DOHH2 (cell line): ENCODE measurements around the gene PLVAP.

ENCODE experiments used
- H3F3A ChIP-seq: fragments of 200-600 bp; sonication (generic), shearing (Covaris generic); 2 replicates; pipeline ENCODE4 v1.6.0; 2016; ENCODE audit warnings: antibody characterized with exemption, mild to moderate bottlenecking; ENCODE audit not compliant: control insufficient read depth, insufficient read depth
- H3K27ac ChIP-seq: fragments of 200-600 bp; sonication (generic); 2 replicates; pipeline ENCODE4 v1.5.1; 2014; ENCODE audit warnings: low read depth, mild to moderate bottlenecking, low read length, moderate library complexity
- H3K27me3 ChIP-seq: fragments of 200-600 bp; sonication (generic); 2 replicates; pipeline ENCODE4 v1.6.1; 2014; ENCODE audit warnings: mild to moderate bottlenecking, low read length, mixed read lengths; ENCODE audit not compliant: control insufficient read depth
- H3K36me3 ChIP-seq: fragments of 200-600 bp; sonication (generic); 2 replicates; pipeline ENCODE4 v1.6.1; 2014; ENCODE audit warnings: mild to moderate bottlenecking, low read length, moderate library complexity, mixed read lengths; ENCODE audit not compliant: control insufficient read depth
- H3K4me1 ChIP-seq: fragments of 200-600 bp; sonication (generic); 2 replicates; pipeline ENCODE4 v1.6.1; 2014; ENCODE audit warnings: mild to moderate bottlenecking, low read length, mixed read lengths; ENCODE audit not compliant: control insufficient read depth
- H3K4me2 ChIP-seq: fragments of 200-600 bp; sonication (generic); 2 replicates; pipeline ENCODE4 v1.6.0; 2014; ENCODE audit warnings: mild to moderate bottlenecking, low read length, moderate library complexity
- H3K4me3 ChIP-seq: fragments of 200-600 bp; sonication (generic); 2 replicates; pipeline ENCODE4 v1.5.1; 2014; ENCODE audit warnings: mild to moderate bottlenecking, low read length, mixed read lengths
- H3K79me2 ChIP-seq: fragments of 200-600 bp; sonication (generic); 2 replicates; pipeline ENCODE4 v1.6.1; 2014; ENCODE audit warnings: mild to moderate bottlenecking, low read length, mixed read lengths; ENCODE audit not compliant: control insufficient read depth
- H3K9me2 ChIP-seq: fragments of 200-600 bp; sonication (generic); replicated peaks from 2 replicates; pipeline ENCODE4 v1.6.1; 2014; ENCODE audit warnings: mild to moderate bottlenecking, low read length, mixed read lengths; ENCODE audit not compliant: control insufficient read depth
- H3K9me3 ChIP-seq: fragments of 200-600 bp; sonication (generic); 2 replicates; pipeline ENCODE4 v1.6.1; 2014; ENCODE audit warnings: antibody characterized with exemption, low read length, mixed read lengths; ENCODE audit not compliant: control insufficient read depth, insufficient read depth
- H4K20me1 ChIP-seq: fragments of 200-600 bp; sonication (generic); 2 replicates; pipeline ENCODE4 v1.6.0; 2014; ENCODE audit warnings: low read depth, mild to moderate bottlenecking, antibody characterized with exemption, low read length, moderate library complexity; ENCODE audit not compliant: control insufficient read depth, insufficient read depth
- EZH2phosphoT487 ChIP-seq: fragments of 200-600 bp; sonication (generic); IDR thresholded peaks from 2 replicates; pipeline ENCODE4 v1.6.1; 2017; ENCODE audit warnings: borderline replicate concordance, mild to moderate bottlenecking, antibody characterized with exemption, low read length, moderate library complexity, mixed read lengths
- TF ChIP-seq, protein P1 (sequence below): fragments of 200-600 bp; sonication (generic); IDR thresholded peaks from one replicate; pipeline ENCODE4 v1.5.1; 2014; ENCODE audit warnings: antibody characterized with exemption, mild to moderate bottlenecking, low read depth, low read length; ENCODE audit not compliant: poor library complexity, severe bottlenecking

Gene PLVAP

DNA sequence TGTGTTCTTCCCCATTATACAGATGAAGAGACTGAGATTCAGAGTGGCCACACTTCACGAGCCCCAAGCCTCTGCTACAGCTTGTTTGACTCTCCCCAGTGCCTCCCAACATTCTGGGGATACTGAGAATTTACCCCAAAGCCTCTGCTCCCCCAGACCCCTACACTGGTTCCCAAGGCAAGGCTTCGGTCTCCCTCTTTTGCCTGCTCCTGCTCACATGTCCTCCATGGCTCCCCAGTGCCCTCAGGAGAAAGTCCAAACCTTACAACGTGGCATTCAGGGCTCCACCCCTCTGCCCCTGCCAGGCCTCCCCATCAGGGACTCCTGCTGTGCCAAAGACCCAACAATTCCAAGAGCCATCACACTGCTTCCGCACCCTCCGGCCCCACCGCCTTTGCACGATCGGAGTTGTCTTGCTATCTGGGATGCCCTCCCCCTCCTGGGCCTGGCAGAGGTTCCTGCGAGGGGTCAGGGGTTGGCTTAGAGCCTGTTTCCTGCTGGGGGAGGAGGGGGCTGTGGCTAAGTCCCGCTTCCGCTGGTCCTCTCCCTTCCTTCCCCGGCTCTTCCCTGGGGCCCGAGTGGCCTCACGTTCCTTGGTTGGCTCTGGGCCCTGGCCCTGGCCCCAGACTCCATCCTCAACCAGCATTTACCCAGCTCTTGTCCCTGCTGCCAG is 24.4 kb downstream of the PLVAP start:
- Histone ChIP-seq H3K9me3 (no peaks in the 10 kb centered on the region), H3K79me2 (no peaks in the 10 kb centered on the region), H3K4me2 (no peak overlapping the region), H3K27me3 (0 out of 2 replicates have a peak, but pooled peaks cover 3% of the 10 kb centered on the region), H3K36me3 (no peaks in the 10 kb centered on the region), H3K9me2 (no peaks in the 10 kb centered on the region), H3K27ac (no peak overlapping the region), H3F3A (no peaks in the 10 kb centered on the region), H3K4me3 (no peak overlapping the region), H4K20me1 (no peaks in the 10 kb centered on the region), H3K4me1 (peaks cover 32% of the 10 kb centered on the region)
- no peak for TF ChIP-seq EZH2phosphoT487
- TF ChIP-seq, protein P1, sequence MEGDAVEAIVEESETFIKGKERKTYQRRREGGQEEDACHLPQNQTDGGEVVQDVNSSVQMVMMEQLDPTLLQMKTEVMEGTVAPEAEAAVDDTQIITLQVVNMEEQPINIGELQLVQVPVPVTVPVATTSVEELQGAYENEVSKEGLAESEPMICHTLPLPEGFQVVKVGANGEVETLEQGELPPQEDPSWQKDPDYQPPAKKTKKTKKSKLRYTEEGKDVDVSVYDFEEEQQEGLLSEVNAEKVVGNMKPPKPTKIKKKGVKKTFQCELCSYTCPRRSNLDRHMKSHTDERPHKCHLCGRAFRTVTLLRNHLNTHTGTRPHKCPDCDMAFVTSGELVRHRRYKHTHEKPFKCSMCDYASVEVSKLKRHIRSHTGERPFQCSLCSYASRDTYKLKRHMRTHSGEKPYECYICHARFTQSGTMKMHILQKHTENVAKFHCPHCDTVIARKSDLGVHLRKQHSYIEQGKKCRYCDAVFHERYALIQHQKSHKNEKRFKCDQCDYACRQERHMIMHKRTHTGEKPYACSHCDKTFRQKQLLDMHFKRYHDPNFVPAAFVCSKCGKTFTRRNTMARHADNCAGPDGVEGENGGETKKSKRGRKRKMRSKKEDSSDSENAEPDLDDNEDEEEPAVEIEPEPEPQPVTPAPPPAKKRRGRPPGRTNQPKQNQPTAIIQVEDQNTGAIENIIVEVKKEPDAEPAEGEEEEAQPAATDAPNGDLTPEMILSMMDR, result no peak

DNA sequence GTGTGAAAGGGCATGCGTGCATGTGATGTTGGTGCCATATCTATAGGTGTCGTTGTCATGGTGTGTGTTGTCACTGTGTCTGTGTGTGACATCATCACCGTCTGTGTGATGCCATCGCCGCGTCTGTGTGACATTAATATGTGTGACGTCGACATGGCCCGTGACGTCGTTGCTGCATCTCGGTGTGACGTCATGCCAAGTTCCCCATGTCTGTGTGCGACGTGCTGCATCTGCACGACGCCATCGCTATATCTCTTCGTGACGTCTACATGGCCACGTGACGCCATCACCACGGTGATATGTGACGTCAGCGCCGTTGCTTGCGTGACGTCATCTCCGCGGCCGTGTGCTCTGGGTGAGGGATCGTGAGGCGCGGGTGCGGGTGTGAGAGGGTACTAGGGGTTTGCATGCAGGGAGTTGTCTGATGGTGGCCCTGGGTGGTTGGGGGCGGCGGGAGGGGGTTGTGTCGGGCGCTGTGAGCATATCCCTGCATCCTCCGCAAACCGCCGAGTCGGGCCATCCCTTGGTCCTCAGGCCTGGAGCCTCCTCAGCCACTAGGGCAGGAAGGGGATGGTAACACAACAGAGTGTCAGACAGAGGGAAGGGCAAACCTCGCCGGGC is 25.2 kb downstream of the PLVAP start:
- 0 out of 2 replicates have a peak, but pooled peaks cover 3% of the 10 kb centered on the region for H3K27me3 ChIP-seq
- H3K4me3 ChIP-seq, result no peak overlapping the region
- no peak for TF ChIP-seq EZH2phosphoT487
- TF ChIP-seq, protein P1, result no peak
- H3K27ac ChIP-seq, result no peak overlapping the region
- H4K20me1 ChIP-seq, result no peaks in the 10 kb centered on the region
- H3K9me3 ChIP-seq, result no peaks in the 10 kb centered on the region
- no peaks in the 10 kb centered on the region for H3K9me2 ChIP-seq
- no peaks in the 10 kb centered on the region for H3K79me2 ChIP-seq
- peaks cover 2% of the 10 kb centered on the region; the same call in 1 of the 2 replicates for H3F3A ChIP-seq
- no peak overlapping the region; the same call in 1 of the 2 replicates for H3K4me2 ChIP-seq
- no peaks in the 10 kb centered on the region for H3K36me3 ChIP-seq
- H3K4me1 ChIP-seq, result peaks cover 40% of the 10 kb centered on the region

DNA sequence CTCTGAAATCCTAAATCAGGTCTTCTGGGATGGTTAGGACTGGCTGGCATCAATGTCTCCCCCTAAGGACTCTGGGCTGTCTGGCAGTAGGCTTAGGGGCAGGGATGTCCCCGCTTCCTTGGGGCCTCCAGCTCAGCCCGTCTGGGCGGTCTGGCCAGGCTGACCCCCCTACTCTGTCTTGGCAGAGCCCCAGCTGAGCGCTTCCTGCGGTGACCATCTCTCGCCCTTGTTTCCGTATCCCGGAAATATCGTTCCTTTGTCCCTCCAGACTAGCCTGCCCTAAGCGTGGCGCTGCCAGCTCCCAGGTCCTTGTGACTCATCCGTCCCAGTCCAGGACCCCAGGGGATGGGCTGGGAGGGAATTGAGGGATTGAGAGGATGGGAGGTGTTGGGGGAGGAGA is 28.4 kb downstream of the PLVAP start:
- Histone ChIP-seq H3K4me1 (peaks cover 61% of the 10 kb centered on the region), H3K36me3 (peaks cover 5% of the 10 kb centered on the region; the same call in 1 of the 2 replicates), H3K79me2 (no peaks in the 10 kb centered on the region), H3K9me2 (no peaks in the 10 kb centered on the region), H3F3A (peaks cover 11% of the 10 kb centered on the region), H3K27ac (no peak overlapping the region), H3K4me3 (peak overlapping the region; percentile 22), H3K9me3 (no peaks in the 10 kb centered on the region), H3K4me2 (peak overlapping the region; percentile 53), H3K27me3 (0 out of 2 replicates have a peak, but pooled peaks cover 3% of the 10 kb centered on the region), H4K20me1 (no peaks in the 10 kb centered on the region)
- no peak for TF ChIP-seq EZH2phosphoT487
- TF ChIP-seq, protein P1, result no peak
